ENCODE data around the gene NR5A1. TPM values are rescaled to one million over a fixed set of nuclear protein-coding genes. Genes with fewer than 3 reads are reported as not detected.

Gene NR5A1
- total RNA-seq, 1 donor from 2014 or later = not detected

DNA sequence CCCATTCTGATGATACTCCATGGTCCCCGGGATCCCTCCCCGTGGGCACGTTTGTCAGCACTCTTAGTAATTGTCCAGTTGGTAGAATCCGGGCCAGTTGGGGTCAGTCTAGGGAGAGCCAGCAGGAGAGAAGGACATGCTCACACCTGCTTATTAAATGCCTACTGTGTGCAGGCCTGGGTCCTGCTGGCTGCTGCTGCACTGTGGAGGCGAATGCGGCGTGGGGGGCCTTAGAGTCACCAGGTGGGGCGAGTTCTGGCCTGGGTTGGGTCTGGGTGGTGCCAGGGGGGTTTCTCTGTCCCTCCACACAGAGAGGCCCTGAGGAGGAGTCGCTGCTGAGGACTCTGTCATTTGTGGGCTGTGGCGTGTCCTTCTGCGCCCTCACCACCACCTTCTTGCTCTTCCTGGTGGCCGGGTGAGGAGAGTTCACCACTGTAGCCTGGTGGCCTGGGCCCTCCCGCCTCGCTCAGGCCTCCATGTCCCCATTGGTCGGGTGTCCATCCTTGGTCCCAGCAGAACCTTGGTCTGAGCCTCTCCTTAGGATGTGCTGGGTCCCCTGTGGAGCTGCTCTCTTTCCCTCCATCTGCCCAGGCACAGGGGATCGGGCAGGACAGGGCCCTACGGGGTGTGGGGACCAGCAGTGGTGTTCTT is 39.7 kb downstream of the NR5A1 start:
- H3K4me3 ChIP-seq (ENCODE audit: low read depth, low read length) = no peak overlapping the region
- TF ChIP-seq, protein P1, sequence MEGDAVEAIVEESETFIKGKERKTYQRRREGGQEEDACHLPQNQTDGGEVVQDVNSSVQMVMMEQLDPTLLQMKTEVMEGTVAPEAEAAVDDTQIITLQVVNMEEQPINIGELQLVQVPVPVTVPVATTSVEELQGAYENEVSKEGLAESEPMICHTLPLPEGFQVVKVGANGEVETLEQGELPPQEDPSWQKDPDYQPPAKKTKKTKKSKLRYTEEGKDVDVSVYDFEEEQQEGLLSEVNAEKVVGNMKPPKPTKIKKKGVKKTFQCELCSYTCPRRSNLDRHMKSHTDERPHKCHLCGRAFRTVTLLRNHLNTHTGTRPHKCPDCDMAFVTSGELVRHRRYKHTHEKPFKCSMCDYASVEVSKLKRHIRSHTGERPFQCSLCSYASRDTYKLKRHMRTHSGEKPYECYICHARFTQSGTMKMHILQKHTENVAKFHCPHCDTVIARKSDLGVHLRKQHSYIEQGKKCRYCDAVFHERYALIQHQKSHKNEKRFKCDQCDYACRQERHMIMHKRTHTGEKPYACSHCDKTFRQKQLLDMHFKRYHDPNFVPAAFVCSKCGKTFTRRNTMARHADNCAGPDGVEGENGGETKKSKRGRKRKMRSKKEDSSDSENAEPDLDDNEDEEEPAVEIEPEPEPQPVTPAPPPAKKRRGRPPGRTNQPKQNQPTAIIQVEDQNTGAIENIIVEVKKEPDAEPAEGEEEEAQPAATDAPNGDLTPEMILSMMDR (conservative IDR thresholded peaks at IDR 0.05; ENCODE audit: low read depth, low read length) = no peak
- DNase-seq (ENCODE audit: low read depth) = no peak

GRCh38 chr9:124465736-124466135 is 41.5 kb downstream of the NR5A1 start:
- DNase-seq (ENCODE audit: low read depth) = no peak
- TF ChIP-seq, protein P1 (conservative IDR thresholded peaks at IDR 0.05; ENCODE audit: low read depth, low read length) = no peak
- no peak overlapping the region for H3K4me3 ChIP-seq (ENCODE audit: low read depth, low read length)

GRCh38 chr9:124462739-124463138 is 44.5 kb downstream of the NR5A1 start:
- TF ChIP-seq, protein P1 (conservative IDR thresholded peaks at IDR 0.05; ENCODE audit: low read depth, low read length) = no peak
- no peak overlapping the region for H3K4me3 ChIP-seq (ENCODE audit: low read depth, low read length)
- DNase-seq (ENCODE audit: low read depth) = no peak

GRCh38 chr9:124458441-124458840 is 48.8 kb downstream of the NR5A1 start:
- no peak for DNase-seq (ENCODE audit: low read depth)
- TF ChIP-seq, protein P1 (conservative IDR thresholded peaks at IDR 0.05; ENCODE audit: low read depth, low read length) = no peak
- no peak overlapping the region for H3K4me3 ChIP-seq (ENCODE audit: low read depth, low read length)

DNA sequence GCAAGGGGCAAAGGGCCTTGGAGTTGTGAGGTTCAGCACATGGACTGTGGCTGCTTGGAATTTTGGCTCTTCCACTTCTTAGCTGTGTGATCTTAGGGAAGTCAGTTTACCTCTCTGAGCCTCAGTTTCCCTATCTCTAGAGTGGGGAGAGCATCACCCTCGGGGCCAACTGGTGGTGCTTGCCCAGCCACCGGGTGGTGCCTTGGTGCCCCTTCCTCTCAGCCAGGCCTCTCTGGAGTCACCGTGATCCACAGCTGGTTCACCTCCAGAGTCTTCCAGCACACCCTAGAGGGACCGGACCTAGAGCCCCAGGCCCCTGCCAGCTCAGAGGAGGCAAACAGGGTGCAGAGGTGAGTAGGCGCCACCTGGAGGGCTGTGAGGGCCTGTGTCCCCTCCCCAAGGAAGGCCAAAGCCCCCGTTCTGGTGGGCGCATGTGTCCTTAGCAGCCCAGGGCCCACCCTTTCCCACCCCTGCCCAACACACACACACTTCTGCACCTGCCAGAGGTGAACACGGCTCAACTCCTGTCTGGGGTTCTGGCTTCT is 49.2 kb downstream of the NR5A1 start:
- TF ChIP-seq, protein P1 (conservative IDR thresholded peaks at IDR 0.05; ENCODE audit: low read depth, low read length) = no peak
- no peak for DNase-seq (ENCODE audit: low read depth)
- no peak overlapping the region for H3K4me3 ChIP-seq (ENCODE audit: low read depth, low read length)

DNA sequence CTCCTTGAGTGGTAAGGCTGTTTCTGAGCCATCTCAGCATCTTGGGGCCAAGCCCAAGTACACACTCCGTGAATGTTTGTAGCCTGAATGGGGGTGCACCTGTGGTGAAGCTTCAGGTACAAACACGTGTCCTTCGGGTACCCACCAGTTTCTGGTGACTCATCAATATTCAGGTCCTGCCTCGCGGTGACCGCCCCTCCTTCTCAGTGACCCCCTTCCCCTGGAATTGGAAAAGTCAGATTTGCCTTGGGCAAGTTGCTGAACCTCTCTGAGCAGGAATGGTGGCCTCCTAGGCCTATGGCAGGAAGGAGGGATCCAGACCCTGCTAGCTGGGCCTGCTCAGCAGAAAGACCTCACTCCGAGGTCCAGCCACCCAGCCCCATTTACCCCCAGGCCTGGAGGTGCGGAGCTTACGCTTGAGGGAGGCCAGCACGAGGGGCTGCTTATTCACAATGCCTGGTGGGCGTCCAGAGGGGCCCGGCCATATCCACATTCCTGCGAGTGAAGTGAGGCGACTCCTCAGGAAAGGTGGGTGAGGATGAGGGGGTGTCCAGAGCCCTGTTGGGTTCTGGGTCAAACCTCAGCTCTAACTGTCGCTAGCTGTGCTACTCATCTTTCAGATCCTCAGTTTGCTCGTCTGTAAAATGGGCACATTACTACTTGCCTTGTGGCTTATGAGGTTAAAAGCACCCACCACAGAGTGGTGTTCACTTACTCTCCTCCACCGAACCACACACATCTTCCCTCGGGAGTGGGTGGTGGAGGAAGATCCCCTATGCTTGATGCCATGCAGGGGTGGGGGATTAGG is 49.9 kb downstream of the NR5A1 start:
- TF ChIP-seq, protein P1 (conservative IDR thresholded peaks at IDR 0.05; ENCODE audit: low read depth, low read length) = no peak
- no peak overlapping the region for H3K4me3 ChIP-seq (ENCODE audit: low read depth, low read length)
- DNase-seq (ENCODE audit: low read depth) = no peak

All from epithelial cell of proximal tubule (primary cell).